WTC11 (cell line): ENCODE results near the gene TMCO2. TPM values are rescaled to one million over a fixed set of nuclear protein-coding genes. Genes with fewer than 3 reads are reported as not detected.

Source experiments
- ATAC-seq: fragments of 200-7000 bp; cut with Tn5 transposase; 2 replicates; pipeline ENCODE4 v1.10.0; 2021; ENCODE audit warnings: mild to moderate bottlenecking, moderate library complexity
- Bru-seq: library from RNA; stranded (reverse); fragments of 400-500 nt; gene quantifications from one replicate; lab custom pipeline; 2021; lab: Mats Ljungman, UMichigan
- CTCF ChIA-PET: fragments of 300-600 bp; sonication (Branson Sonifier 250); formaldehyde crosslinking; loops from one replicate; lab custom pipeline; 2021; ENCODE audit warnings: antibody characterized with exemption; lab: Charles Lee
- POLR2A ChIA-PET: fragments of 350-600 bp; sonication (Branson Sonifier 250); formaldehyde crosslinking; loops from one replicate; lab custom pipeline; 2021; ENCODE audit warnings: antibody characterized with exemption; lab: Charles Lee
- DNase-seq: peaks from one replicate; pipeline ENCODE4 v3.0.0; 2021; ENCODE audit warnings: low spot score
- H3K27ac Mint-ChIP-seq: 2 replicates; pipeline ENCODE4 v1.8.0; 2021; ENCODE audit warnings: mixed read lengths
- H3K27me3 Mint-ChIP-seq: 2 replicates; pipeline ENCODE4 v1.8.0; 2021; ENCODE audit warnings: low read depth, mild to moderate bottlenecking, moderate library complexity, mixed read lengths
- H3K36me3 Mint-ChIP-seq: 2 replicates; pipeline ENCODE4 v1.8.0; 2021; ENCODE audit warnings: mixed read lengths
- H3K4me1 Mint-ChIP-seq: 2 replicates; pipeline ENCODE4 v1.8.0; 2022; ENCODE audit warnings: mixed read lengths
- H3K4me3 Mint-ChIP-seq: 2 replicates; pipeline ENCODE4 v1.8.0; 2021; ENCODE audit warnings: mild to moderate bottlenecking, moderate library complexity, mixed read lengths
- H3K9me3 Mint-ChIP-seq: 2 replicates; pipeline ENCODE4 v1.8.0; 2021; ENCODE audit warnings: mixed read lengths
- CBFB ChIP-seq: sonication (generic); formaldehyde crosslinking; IDR thresholded peaks from 2 replicates; pipeline ENCODE4 v1.8.1; 2022; ENCODE audit warnings: mild to moderate bottlenecking, low read depth, missing genetic modification reagents
- ETV6 ChIP-seq: sonication (generic); formaldehyde crosslinking; IDR thresholded peaks from 2 replicates; pipeline ENCODE4 v1.8.1; 2022; ENCODE audit warnings: mild to moderate bottlenecking, missing genetic modification reagents
- HMGA2 ChIP-seq: fragments of 250-450 bp; sonication (Bioruptor Pico); IDR thresholded peaks from 2 replicates; pipeline ENCODE4 v1.4.0; 2021; ENCODE audit warnings: mild to moderate bottlenecking, moderate library complexity
- JAZF1 ChIP-seq: fragments of 250-450 bp; sonication (Bioruptor Pico); IDR thresholded peaks from 2 replicates; pipeline ENCODE4 v1.9.0; 2021; ENCODE audit warnings: moderate library complexity, mild to moderate bottlenecking, inconsistent platforms
- JUN ChIP-seq: sonication (generic); formaldehyde crosslinking; IDR thresholded peaks from 2 replicates; pipeline ENCODE4 v1.8.0; 2023; ENCODE audit warnings: mild to moderate bottlenecking, missing genetic modification reagents
- MXD4 ChIP-seq: fragments of 250-450 bp; sonication (Bioruptor Pico); IDR thresholded peaks from 2 replicates; pipeline ENCODE4 v1.8.0; 2021; ENCODE audit warnings: mild to moderate bottlenecking, moderate library complexity, borderline replicate concordance
- NFE2L1 ChIP-seq: sonication (generic); formaldehyde crosslinking; IDR thresholded peaks from 2 replicates; pipeline ENCODE4 v1.8.1; 2023; ENCODE audit warnings: missing genetic modification reagents
- NR1H2 ChIP-seq: sonication (generic); formaldehyde crosslinking; IDR thresholded peaks from 2 replicates; pipeline ENCODE4 v1.9.0; 2021; ENCODE audit warnings: mild to moderate bottlenecking, moderate library complexity, missing genetic modification reagents
- OVOL2 ChIP-seq: fragments of 250-450 bp; sonication (Bioruptor Pico); IDR thresholded peaks from 2 replicates; pipeline ENCODE4 v1.9.0; 2021; ENCODE audit warnings: mild to moderate bottlenecking, borderline replicate concordance
- RORB ChIP-seq: fragments of 250-450 bp; sonication (Bioruptor Pico); IDR thresholded peaks from 2 replicates; pipeline ENCODE4 v1.9.0; 2021; ENCODE audit warnings: mild to moderate bottlenecking
- TP53 ChIP-seq: sonication (generic); formaldehyde crosslinking; IDR thresholded peaks from 2 replicates; pipeline ENCODE4 v1.8.1; 2023; ENCODE audit warnings: mild to moderate bottlenecking, missing genetic modification reagents
- ZNF219 ChIP-seq: sonication (generic); formaldehyde crosslinking; IDR thresholded peaks from 2 replicates; pipeline ENCODE4 v1.8.0; 2023; ENCODE audit warnings: missing genetic modification reagents, mild to moderate bottlenecking, borderline replicate concordance
- ZNF671 ChIP-seq: fragments of 250-450 bp; sonication (Bioruptor Pico); IDR thresholded peaks from 2 replicates; pipeline ENCODE4 v1.8.0; 2021; ENCODE audit warnings: mild to moderate bottlenecking
- long read RNA-seq, 3 experiments: library from RNA in 1 of 3; library from capped mRNA in 1 of 3; library from polyadenylated mRNA in 1 of 3; unstranded in 2 of 3; stranded (forward) in 1 of 3; transcript quantifications; one replicate each; pipeline ENCODE4 v2.0.0, GENCODE V29; 2021
- total RNA-seq: library from RNA; stranded (reverse); gene quantifications from 3 replicates; pipeline ENCODE4 v1.2.3, GENCODE V29; 2021
- TF ChIP-seq, protein P1 (sequence below): fragments of 250-450 bp; sonication (Bioruptor Pico); IDR thresholded peaks from 2 replicates; pipeline ENCODE4 v1.9.0; 2021; ENCODE audit warnings: mild to moderate bottlenecking, borderline replicate concordance
- TF ChIP-seq, protein P2 (sequence below): fragments of 200-600 bp; IDR thresholded peaks from 2 replicates; pipeline ENCODE4 v1.8.0; 2022; ENCODE audit warnings: antibody characterized with exemption
- TF ChIP-seq, protein P3 (sequence below): fragments of 250-450 bp; sonication (Bioruptor Pico); IDR thresholded peaks from 2 replicates; pipeline ENCODE4 v1.9.0; 2021; ENCODE audit warnings: mild to moderate bottlenecking
- TF ChIP-seq, protein P4 (sequence below): sonication (generic); formaldehyde crosslinking; IDR thresholded peaks from 2 replicates; pipeline ENCODE4 v1.8.0; 2022; ENCODE audit warnings: mild to moderate bottlenecking, missing genetic modification reagents
- TF ChIP-seq, protein P5 (sequence below): fragments of 250-450 bp; sonication (Bioruptor Pico); IDR thresholded peaks from 2 replicates; pipeline ENCODE4 v2.1.2; 2022; ENCODE audit warnings: mild to moderate bottlenecking, moderate library complexity
- TF ChIP-seq, protein P6 (sequence below): sonication (generic); formaldehyde crosslinking; IDR thresholded peaks from 2 replicates; pipeline ENCODE4 v1.8.0; 2022; ENCODE audit warnings: mild to moderate bottlenecking, missing genetic modification reagents
- TF ChIP-seq, protein P7 (sequence below): sonication (generic); formaldehyde crosslinking; IDR thresholded peaks from 2 replicates; pipeline ENCODE4 v1.8.1; 2022; ENCODE audit warnings: missing genetic modification reagents, borderline replicate concordance

TMCO2 gene
- total RNA-seq (not detected in 3 replicates), Bru-seq, nascent RNA (not detected)
- long read RNA-seq, experiment 1 = 0 reads
- long read RNA-seq, experiment 2 = 0 reads
- long read RNA-seq, experiment 3 = 0 reads

DNA sequence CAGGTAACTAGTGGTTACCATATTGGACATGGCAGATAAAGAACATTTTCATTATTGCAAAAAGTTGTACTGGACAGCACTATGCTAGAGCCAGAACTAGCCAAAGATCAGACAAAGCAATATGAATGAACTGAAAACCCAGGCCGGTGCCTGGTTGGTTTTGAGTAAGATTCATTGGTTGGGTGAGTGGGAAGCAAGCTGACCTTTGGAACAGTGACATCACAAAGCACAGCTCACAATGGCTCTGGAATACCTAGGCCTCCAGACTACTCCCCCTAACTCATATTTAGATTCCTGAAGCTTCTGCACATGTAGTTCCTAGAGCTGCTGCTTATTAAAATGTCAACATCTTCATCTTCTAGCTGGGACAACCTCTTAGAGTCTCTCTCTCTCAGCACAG lies at the start of gene TMCO2:
TSS of gene TMCO2 (plus strand) at position 283 of the 400 bp plus-strand sequence. CDS start at position 340, 57 bp downstream.
- TF ChIP-seq RORB (CRISPR knock-in tag) = no peak
- TF ChIP-seq, protein P1, sequence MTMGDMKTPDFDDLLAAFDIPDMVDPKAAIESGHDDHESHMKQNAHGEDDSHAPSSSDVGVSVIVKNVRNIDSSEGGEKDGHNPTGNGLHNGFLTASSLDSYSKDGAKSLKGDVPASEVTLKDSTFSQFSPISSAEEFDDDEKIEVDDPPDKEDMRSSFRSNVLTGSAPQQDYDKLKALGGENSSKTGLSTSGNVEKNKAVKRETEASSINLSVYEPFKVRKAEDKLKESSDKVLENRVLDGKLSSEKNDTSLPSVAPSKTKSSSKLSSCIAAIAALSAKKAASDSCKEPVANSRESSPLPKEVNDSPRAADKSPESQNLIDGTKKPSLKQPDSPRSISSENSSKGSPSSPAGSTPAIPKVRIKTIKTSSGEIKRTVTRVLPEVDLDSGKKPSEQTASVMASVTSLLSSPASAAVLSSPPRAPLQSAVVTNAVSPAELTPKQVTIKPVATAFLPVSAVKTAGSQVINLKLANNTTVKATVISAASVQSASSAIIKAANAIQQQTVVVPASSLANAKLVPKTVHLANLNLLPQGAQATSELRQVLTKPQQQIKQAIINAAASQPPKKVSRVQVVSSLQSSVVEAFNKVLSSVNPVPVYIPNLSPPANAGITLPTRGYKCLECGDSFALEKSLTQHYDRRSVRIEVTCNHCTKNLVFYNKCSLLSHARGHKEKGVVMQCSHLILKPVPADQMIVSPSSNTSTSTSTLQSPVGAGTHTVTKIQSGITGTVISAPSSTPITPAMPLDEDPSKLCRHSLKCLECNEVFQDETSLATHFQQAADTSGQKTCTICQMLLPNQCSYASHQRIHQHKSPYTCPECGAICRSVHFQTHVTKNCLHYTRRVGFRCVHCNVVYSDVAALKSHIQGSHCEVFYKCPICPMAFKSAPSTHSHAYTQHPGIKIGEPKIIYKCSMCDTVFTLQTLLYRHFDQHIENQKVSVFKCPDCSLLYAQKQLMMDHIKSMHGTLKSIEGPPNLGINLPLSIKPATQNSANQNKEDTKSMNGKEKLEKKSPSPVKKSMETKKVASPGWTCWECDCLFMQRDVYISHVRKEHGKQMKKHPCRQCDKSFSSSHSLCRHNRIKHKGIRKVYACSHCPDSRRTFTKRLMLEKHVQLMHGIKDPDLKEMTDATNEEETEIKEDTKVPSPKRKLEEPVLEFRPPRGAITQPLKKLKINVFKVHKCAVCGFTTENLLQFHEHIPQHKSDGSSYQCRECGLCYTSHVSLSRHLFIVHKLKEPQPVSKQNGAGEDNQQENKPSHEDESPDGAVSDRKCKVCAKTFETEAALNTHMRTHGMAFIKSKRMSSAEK (CRISPR knock-in tag) = no peak
- TF ChIP-seq, protein P2, sequence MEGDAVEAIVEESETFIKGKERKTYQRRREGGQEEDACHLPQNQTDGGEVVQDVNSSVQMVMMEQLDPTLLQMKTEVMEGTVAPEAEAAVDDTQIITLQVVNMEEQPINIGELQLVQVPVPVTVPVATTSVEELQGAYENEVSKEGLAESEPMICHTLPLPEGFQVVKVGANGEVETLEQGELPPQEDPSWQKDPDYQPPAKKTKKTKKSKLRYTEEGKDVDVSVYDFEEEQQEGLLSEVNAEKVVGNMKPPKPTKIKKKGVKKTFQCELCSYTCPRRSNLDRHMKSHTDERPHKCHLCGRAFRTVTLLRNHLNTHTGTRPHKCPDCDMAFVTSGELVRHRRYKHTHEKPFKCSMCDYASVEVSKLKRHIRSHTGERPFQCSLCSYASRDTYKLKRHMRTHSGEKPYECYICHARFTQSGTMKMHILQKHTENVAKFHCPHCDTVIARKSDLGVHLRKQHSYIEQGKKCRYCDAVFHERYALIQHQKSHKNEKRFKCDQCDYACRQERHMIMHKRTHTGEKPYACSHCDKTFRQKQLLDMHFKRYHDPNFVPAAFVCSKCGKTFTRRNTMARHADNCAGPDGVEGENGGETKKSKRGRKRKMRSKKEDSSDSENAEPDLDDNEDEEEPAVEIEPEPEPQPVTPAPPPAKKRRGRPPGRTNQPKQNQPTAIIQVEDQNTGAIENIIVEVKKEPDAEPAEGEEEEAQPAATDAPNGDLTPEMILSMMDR = no peak
- TF ChIP-seq ZNF671 (CRISPR knock-in tag) = no peak
- TF ChIP-seq ETV6 (CRISPR knock-in tag) = no peak
- no peak for TF ChIP-seq TP53 (CRISPR knock-in tag)
- TF ChIP-seq ZNF219 (CRISPR knock-in tag) = no peak
- no peak for TF ChIP-seq NR1H2 (CRISPR knock-in tag)
- TF ChIP-seq NFE2L1 (CRISPR knock-in tag) = no peak
- Mint-ChIP-seq H3K9me3 (no peaks in the 10 kb centered on the region), H3K4me1 (no peaks in the 10 kb centered on the region), H3K36me3 (no peaks in the 10 kb centered on the region), H3K27me3 (no peaks in the 10 kb centered on the region), H3K27ac (no peak within 1 kb of the TSS), H3K4me3 (no peak within 1 kb of the TSS)
- POLR2A ChIA-PET = interaction anchor here (0.7 kb wide), 2 partner anchors 17 to 294 kb away, joined by 6 read pairs; no protein-coding TSS in a partner anchor
- CTCF ChIA-PET = interaction anchor here (0.5 to 1.1 kb wide), 3 partner anchors 68 to 97 kb away, joined by 3 to 5 read pairs (median 5); no protein-coding TSS in a partner anchor
- DNase-seq (no peak), ATAC-seq (no peak)

DNA sequence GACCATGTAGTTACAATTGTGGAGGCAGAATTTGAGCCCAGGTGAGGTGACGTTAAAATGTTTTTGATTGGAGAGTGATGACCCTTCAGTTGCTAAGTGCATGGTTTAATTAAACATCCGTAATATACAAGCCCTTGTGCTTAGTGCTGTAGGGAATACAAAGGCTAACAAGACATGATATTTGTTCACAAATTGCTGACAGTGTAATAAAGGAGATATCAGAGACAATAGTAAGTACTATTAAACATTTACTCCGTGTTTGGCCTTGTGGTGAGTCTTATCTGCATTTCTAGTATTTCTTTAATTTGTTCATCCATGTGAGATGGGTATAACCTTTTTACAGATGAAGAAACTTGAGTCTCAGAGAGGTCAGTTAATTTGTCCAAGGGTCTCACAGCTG lies 48.6 kb upstream of the TMCO2 start:
- no peak overlapping the region for H3K4me3 Mint-ChIP-seq
- TF ChIP-seq, protein P3, sequence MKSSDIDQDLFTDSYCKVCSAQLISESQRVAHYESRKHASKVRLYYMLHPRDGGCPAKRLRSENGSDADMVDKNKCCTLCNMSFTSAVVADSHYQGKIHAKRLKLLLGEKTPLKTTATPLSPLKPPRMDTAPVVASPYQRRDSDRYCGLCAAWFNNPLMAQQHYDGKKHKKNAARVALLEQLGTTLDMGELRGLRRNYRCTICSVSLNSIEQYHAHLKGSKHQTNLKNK = no peak
- TF ChIP-seq, protein P4, sequence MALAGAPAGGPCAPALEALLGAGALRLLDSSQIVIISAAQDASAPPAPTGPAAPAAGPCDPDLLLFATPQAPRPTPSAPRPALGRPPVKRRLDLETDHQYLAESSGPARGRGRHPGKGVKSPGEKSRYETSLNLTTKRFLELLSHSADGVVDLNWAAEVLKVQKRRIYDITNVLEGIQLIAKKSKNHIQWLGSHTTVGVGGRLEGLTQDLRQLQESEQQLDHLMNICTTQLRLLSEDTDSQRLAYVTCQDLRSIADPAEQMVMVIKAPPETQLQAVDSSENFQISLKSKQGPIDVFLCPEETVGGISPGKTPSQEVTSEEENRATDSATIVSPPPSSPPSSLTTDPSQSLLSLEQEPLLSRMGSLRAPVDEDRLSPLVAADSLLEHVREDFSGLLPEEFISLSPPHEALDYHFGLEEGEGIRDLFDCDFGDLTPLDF = no peak
- TF ChIP-seq JAZF1 (CRISPR knock-in tag) (no peak), OVOL2 (CRISPR knock-in tag) (no peak), JUN (CRISPR knock-in tag) (no peak), ETV6 (CRISPR knock-in tag) (no peak), NR1H2 (CRISPR knock-in tag) (no peak), HMGA2 (CRISPR knock-in tag) (no peak), MXD4 (CRISPR knock-in tag) (no peak), CBFB (CRISPR knock-in tag) (no peak)
- TF ChIP-seq, protein P5, sequence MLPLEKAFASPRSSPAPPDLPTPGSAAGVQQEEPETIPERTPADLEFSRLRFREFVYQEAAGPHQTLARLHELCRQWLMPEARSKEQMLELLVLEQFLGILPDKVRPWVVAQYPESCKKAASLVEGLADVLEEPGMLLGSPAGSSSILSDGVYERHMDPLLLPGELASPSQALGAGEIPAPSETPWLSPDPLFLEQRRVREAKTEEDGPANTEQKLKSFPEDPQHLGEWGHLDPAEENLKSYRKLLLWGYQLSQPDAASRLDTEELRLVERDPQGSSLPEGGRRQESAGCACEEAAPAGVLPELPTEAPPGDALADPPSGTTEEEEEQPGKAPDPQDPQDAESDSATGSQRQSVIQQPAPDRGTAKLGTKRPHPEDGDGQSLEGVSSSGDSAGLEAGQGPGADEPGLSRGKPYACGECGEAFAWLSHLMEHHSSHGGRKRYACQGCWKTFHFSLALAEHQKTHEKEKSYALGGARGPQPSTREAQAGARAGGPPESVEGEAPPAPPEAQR (CRISPR knock-in tag) = no peak
- TF ChIP-seq, protein P6, sequence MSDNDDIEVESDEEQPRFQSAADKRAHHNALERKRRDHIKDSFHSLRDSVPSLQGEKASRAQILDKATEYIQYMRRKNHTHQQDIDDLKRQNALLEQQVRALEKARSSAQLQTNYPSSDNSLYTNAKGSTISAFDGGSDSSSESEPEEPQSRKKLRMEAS (CRISPR knock-in tag) = no peak
- TF ChIP-seq, protein P7, sequence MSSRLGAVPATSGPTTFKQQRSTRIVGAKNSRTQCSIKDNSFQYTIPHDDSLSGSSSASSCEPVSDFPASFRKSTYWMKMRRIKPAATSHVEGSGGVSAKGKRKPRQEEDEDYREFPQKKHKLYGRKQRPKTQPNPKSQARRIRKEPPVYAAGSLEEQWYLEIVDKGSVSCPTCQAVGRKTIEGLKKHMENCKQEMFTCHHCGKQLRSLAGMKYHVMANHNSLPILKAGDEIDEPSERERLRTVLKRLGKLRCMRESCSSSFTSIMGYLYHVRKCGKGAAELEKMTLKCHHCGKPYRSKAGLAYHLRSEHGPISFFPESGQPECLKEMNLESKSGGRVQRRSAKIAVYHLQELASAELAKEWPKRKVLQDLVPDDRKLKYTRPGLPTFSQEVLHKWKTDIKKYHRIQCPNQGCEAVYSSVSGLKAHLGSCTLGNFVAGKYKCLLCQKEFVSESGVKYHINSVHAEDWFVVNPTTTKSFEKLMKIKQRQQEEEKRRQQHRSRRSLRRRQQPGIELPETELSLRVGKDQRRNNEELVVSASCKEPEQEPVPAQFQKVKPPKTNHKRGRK (CRISPR knock-in tag) = no peak
- ChIA-PET CTCF (interaction anchor here (1.9 kb wide), 1 partner anchor 140 kb away, joined by 7 read pairs; no protein-coding TSS in a partner anchor), POLR2A (no interaction called here)
- no peak overlapping the region for H3K27ac Mint-ChIP-seq
- H3K27me3 Mint-ChIP-seq = no peaks in the 10 kb centered on the region
- ATAC-seq (no peak), DNase-seq (no peak)
- no peaks in the 10 kb centered on the region for H3K4me1 Mint-ChIP-seq
- peaks cover 29% of the 10 kb centered on the region for H3K36me3 Mint-ChIP-seq
- H3K9me3 Mint-ChIP-seq = no peaks in the 10 kb centered on the region
